Ishikawa (cell line): ENCODE data around the gene ITGA8.

Experiments
- CEBPB ChIP-seq: IDR thresholded peaks from 2 replicates; pipeline ENCODE4 v1.6.1; 2012
- CREB1 ChIP-seq: IDR thresholded peaks from 2 replicates; pipeline ENCODE4 v1.6.1; 2012; ENCODE audit warnings: low read depth
- EGR1 ChIP-seq: IDR thresholded peaks from 2 replicates; pipeline ENCODE4 v1.6.1; 2012
- EP300 ChIP-seq: IDR thresholded peaks from 2 replicates; pipeline ENCODE4 v1.6.1; 2012; ENCODE audit warnings: borderline replicate concordance
- FOXM1 ChIP-seq: IDR thresholded peaks from 2 replicates; pipeline ENCODE4 v1.6.1; 2012; ENCODE audit warnings: low read depth, borderline replicate concordance
- MAX ChIP-seq: IDR thresholded peaks from 2 replicates; pipeline ENCODE4 v1.6.1; 2012
- NFIC ChIP-seq: IDR thresholded peaks from 2 replicates; pipeline ENCODE4 v1.6.1; 2012
- RAD21 ChIP-seq: IDR thresholded peaks from 2 replicates; pipeline ENCODE4 v1.6.1; 2012; ENCODE audit warnings: low read depth
- REST ChIP-seq: IDR thresholded peaks from 2 replicates; pipeline ENCODE4 v1.6.1; 2012; ENCODE audit warnings: low read depth, mild to moderate bottlenecking
- TAF1 ChIP-seq: IDR thresholded peaks from 2 replicates; pipeline ENCODE4 v1.6.1; 2012; ENCODE audit warnings: low read depth, mild to moderate bottlenecking
- TCF12 ChIP-seq: IDR thresholded peaks from 2 replicates; pipeline ENCODE4 v1.6.1; 2012; ENCODE audit warnings: low read depth
- TEAD4 ChIP-seq: IDR thresholded peaks from 2 replicates; pipeline ENCODE4 v1.6.1; 2012
- USF1 ChIP-seq: IDR thresholded peaks from 2 replicates; pipeline ENCODE4 v1.6.1; 2012
- YY1 ChIP-seq: IDR thresholded peaks from 2 replicates; pipeline ENCODE4 v1.6.1; 2012; ENCODE audit warnings: low read depth
- ZBTB7A ChIP-seq: IDR thresholded peaks from 2 replicates; pipeline ENCODE4 v1.6.1; 2012; ENCODE audit warnings: low read depth

Gene ITGA8

DNA sequence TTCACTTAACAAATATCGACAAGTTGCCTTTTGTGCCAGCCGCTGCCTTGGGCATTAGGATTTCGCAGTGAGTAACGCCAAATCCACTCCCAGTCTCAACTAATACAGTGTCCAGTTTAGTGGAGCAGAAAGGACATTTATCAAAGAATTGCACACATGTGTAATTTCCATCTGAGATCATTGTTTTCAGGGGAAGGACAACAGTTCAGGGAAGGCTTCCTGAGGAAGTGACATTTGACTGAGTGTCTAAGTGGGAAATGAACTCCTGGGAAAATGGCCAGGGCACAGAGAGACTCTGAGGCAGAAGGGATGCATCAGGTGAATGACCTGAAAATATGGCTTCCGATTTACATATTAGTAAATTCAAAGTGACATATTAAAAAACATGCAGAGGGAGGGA is 89.4 kb downstream of the ITGA8 start:
- TF ChIP-seq TCF12, result no peak
- no peak for TF ChIP-seq REST
- no peak for TF ChIP-seq FOXM1
- no peak for TF ChIP-seq YY1
- TF ChIP-seq CEBPB, result no peak
- TF ChIP-seq EGR1, result no peak
- no peak for TF ChIP-seq TAF1
- no peak for TF ChIP-seq RAD21
- TF ChIP-seq CREB1, result no peak
- no peak for TF ChIP-seq ZBTB7A
- TF ChIP-seq EP300, result no peak
- no peak for TF ChIP-seq NFIC

DNA sequence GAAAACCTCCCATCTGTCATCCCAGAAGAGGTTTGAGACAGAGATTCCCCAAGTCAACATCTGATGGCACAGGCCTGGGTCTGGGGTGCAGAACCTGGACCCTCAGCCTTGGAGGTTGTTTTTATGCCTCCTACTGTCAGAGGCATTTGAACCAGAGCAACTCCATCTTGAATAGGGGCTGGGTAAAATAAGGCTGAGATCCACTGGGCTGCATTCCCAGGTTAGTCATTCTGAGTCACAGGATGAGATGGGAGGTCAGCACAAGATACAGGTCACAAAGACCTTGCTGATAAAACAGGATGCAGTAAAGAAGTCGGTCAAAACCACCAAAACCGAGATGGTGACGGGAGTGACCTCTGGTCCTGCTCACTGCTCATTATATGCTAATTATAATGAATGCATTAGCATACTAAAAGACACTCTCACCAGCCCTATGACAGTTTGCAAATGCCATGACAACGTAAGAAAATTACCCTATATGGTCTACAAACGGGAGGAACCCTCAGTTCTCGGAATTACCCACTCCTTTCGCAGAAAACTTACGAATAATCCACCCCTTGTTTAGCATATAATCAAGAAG is 92.0 kb downstream of the ITGA8 start:
- TF ChIP-seq USF1, result no peak
- no peak for TF ChIP-seq NFIC
- TF ChIP-seq EGR1, result no peak
- no peak for TF ChIP-seq CEBPB
- TF ChIP-seq EP300, result no peak
- TF ChIP-seq RAD21, result no peak

DNA sequence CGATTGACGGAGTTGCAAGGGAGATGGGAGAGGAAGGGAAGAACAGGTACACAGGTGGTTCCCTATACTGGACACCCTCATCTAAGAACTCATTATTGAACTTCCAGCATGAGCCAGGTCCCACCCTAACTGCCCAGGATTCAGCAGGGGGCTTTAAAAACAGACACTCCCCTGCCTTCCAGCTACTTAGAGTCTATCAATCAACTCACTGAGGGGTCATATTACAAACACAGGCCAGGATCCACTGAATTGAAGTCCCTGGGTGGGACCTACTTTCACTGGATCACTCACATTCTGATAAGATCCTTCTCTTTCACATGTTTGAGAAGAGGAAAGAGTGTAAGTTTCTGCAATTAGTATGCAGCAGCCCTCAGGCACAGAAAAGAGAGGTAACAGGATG is 92.8 kb downstream of the ITGA8 start:
- no peak for TF ChIP-seq CEBPB
- TF ChIP-seq TCF12, result no peak
- TF ChIP-seq FOXM1, result no peak
- TF ChIP-seq REST, result no peak
- TF ChIP-seq ZBTB7A, result no peak
- TF ChIP-seq TEAD4, result no peak
- no peak for TF ChIP-seq TAF1
- TF ChIP-seq EP300, result no peak

DNA sequence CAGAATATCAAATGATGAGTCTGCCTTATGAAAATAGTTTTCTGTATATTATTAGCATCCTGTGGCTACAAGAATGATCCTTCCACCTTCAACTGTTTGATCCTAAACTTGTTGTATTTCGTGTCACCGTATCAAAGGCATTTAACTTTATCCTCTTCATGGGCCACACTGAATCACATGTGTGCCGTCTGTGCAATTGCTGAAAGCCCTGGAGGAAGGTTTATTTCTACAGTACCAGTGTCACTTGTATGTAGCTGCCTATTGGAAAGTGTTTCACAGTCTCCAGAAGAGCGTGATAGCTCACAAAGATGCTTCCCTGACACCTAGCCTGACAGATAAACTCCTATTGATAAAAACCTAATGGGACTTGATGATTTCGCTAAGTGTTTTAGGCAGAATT is 94.5 kb downstream of the ITGA8 start:
- TF ChIP-seq FOXM1 (no peak), TCF12 (no peak), CEBPB (no peak), USF1 (no peak), YY1 (no peak), TAF1 (no peak), EP300 (no peak), EGR1 (no peak), CREB1 (no peak), RAD21 (no peak), TEAD4 (no peak), REST (no peak), MAX (no peak), NFIC (no peak)
